NCI-H446 treated with DMSO at 0.1 percent for 48 hours (cell line): ENCODE measurements around the gene FXR1.
"Not testable (repeated sequence)": the region's sequence is repeated elsewhere in the genome, so short reads cannot be mapped to it uniquely, and the experiment has no call there.

Source experiments
- DNase-seq: peaks from one replicate; lab custom pipeline; 2025; lab: John Stamatoyannopoulos, UW

FXR1 gene

DNA sequence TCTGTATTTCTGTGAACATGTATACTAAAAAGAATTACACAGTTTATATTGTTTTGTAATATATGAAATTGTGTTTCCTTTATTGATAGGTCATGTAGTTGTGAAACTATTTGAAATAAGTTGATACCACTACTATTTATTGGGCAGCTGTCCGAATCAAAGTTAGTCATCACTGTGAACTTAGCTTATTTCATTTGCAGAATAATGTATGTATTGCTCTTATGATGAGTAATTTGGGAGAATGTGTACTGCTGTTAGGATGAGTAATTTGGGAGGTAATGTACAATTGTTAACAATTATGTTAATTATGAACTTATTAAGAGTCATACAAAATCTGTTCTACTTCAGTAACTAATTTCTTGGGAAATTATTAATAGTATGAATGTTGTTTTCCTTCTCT lies 22.2 kb downstream of the FXR1 start:
- DNase-seq = no peak

DNA sequence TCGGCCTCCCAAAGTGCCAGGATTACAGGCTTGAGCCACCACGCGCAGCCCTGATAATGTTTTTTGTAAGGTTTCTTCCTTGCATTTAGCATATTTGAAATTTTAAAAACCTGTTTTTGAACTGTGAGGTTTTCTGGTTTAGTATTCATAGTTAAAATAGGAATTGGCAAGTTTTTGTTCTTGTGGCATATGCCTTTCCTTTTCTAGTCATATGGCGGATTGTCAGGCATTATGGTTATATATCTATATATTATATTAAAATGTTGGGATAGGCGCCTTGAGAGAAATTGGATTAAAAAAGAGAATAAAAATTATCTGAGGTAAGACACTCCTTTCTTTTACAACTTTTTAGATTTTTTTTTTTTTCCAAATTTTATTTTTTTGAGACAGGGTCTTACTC lies 28.4 kb downstream of the FXR1 start:
- DNase-seq = no peak

DNA sequence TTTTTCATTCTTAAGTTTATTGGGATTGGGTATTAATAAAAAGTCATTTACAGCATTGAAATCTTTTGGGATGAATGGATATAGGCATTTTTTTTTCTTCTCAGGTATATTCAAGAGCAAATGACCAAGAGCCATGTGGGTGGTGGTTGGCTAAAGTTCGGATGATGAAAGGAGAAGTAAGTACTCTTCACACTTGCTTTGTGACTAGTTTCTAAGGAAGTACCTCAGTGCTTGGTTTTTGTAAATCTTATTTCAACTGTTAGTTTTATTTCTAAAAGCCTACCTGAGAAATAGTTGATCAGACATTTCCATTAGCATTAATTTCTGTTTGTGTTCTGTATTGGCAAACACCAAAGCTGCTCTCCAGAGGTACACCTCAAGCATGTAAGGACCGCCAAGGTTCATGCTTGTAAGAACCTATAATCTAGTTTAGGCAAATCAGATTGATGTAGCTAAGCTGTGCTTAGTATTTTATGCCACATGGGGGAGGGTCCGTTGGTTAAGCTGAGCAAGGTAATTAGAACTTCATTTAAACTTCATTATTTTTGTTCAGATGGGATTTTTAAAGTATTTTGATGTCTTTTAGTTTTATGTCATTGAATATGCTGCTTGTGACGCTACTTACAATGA lies 35.4 kb downstream of the FXR1 start:
- no peak for DNase-seq

DNA sequence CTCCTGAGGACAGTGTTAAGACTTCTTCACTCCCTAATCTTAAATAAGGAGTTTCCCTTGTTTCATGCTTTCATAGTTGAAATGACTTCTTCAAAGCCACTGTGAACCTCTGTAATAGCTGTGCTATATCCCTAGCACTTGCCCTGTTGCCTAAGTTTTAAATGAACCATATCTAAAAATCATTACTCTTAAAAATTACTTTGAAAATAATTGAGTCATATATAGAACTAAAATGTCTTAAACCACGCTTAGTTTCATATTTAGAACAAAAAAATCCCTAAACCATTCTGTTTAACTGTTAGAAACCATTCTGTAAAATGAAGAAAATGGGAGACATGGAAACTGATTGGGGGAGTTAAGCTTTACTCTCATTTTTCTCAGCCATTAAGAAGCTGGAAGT lies 47.2 kb downstream of the FXR1 start:
- DNase-seq = no peak

DNA sequence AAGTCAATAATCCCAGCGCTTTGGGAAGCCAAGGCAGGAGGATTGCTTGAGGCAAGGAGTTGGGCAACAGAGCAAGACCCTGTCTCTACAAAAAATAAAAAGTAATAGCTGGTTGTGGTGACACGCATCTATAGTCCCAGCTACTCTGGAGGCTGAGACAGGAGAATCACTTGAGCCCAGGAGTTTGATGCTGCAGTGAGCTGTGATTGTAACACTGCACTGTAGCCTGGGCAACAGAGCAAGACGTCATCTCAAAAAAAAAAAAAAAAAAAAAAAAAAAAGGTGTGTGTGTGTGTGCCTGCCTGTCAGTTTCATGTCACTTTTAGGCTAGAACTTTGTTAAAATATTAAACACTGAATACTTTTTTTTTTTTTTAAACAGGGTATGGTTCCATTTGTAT lies 48.6 kb downstream of the FXR1 start:
- no peak for DNase-seq

DNA sequence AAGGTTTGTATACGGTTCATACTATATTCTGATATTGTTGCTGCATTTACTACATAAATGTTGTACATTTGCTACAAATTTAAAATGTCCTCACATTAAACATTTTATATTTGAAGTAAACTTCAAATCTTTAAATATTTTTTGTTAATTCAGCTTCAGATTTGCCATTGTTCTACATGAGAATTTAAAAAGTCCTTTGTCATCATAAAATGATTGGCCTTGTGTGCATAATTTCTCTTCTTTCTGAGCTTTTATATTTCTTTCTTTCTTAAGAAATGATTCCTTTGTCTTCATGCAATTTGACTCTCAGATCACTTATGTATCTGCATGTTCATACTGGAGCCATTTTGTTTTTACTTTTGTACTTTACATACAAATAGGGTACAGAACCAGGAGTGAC lies 49.1 kb downstream of the FXR1 start:
- no peak for DNase-seq

DNA sequence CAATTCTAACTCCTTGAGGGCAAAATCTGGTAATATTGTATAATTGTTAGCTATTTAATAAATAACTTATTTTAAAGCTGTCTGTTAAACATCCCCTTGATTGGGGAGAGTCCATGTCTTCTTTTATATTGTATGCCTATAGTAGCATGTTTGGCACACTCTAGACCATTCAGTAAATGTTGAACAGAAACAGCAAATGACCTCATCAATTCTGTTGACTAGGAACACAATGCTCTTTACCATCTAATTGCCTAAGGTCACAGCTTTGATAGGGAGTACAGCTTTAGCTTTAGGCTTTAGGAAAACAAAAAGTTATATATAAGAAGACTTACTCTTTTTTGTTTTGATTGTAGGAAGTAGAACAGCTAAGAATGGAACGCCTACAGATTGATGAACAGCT lies 50.1 kb downstream of the FXR1 start:
- no peak for DNase-seq

DNA sequence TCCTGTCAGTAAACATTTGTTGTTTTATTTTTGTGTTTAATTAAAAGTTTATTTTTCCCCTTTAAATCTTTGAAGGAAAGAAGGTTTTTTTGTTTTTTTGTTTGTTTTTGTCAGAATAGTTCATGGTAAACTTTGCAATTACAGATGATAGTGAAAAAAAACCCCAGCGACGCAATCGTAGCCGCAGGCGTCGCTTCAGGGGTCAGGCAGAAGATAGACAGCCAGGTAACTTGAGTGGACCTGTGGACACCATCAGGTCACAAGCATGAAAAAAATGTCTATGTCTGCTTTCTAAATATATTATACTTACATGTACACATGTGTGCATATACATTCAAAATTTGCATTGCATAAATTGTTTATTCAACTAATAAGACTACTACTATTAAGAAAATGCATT lies 58.5 kb downstream of the FXR1 start:
- no peak for DNase-seq

DNA sequence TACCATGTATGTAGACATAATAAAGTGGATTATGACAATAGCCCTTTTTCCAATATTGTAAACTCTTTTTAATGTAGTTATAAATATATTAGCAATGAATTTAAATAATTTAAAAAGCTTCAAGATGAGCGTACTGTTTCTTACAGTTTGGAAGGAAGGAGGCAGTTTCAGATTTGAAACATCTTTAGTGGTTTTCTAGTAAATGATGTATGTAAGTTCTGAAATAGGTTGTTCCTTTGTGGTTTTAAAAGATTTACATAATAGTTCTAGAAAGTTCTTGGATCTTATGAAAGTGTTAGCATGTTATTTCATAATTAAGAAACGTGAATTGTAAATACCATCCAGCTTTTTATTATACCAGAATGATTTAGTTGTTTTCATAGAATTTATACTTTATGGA lies 61.1 kb downstream of the FXR1 start:
- no peak for DNase-seq

DNA sequence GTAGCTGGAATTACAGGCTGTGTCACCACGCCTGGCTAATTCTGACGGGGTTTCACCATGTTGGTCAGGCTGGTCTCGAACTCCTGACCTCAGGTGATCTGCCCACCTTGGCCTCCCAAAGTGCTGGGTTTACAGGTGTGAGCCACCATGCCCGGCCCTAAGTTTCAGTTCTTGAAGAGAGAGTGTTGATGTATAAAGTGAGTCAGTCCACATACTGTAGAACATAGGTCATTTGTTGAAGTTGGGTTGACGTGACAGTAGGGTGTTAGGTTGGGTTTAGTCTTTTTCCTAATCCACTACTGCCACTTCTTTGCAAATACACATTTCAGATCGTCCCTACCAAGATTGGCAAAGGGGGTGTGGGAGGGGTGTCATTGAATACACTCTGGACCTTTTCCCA lies 61.8 kb downstream of the FXR1 start:
- DNase-seq = no peak

DNA sequence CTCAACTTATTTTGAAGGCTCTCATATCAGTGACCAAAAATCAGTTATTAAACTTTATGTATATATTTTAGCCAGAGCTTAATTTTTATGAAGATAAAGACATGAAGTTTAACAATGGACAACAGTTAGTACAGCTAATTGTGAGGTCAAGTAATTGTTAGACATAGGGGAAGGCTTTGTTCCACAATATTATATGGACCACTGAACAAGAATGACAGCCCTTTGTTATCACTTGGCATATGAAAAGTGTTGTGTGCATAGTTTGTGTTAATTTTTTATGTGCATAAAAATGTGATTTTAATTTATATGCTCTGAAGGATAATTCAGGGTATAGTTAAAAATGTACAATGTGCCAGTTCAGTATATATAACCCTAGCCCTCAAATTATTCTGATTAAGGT lies 65.0 kb downstream of the FXR1 start:
- no peak for DNase-seq

DNA sequence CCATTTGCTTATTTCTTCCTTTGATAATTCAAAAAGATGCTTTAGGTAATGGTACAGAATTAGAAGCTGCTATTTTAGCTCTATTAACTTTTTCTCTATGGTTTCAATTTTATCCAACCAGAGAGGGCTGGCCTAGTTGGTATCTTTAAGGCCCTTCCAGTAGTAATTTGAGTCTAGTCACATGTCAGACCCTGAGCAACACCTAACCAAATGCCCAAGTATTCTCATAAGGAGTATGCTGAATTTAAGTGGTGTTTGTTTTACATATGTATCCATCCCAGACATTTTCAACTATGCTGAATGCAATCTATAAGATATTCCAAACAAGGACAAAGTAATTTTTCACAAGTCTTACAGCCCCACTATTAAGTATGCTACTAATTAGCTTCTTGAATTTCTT lies 67.5 kb downstream of the FXR1 start:
- no peak for DNase-seq

DNA sequence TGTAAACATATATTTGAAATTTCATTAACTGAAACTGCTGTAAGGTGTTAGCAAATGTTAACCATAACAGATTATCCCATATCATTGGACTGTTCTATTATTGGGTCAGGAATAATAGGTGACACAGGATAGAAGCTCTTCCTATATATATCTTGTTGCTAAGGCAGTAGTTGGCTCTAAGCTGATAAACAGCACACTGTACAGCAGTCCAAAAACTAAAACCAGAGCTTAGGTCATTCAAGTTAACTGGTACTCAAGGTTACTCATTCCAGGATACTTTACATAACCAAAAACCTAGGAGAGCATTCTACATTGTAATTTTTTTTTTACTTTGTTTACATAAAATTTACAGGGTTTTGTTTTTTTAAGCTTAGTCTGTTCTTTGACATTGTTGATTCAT lies 68.1 kb downstream of the FXR1 start:
- no peak for DNase-seq

DNA sequence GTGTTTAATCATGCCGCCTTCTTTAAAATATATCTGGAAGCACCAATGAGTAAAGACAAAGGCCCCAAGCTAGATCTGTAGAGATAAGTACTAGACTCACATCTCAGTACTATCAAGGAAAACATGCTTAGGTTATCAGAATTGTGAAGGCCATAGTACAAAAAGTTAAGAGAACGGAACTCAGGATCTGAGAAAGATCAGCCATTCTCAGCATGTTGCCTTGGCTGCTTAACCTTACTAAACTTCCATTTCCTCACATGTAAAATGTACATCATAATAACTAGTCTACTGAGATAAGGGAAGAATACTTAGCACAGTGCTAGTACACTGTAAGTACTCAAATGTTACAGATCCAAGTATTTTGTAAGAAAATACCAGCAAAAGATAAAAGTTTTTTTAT lies 69.4 kb downstream of the FXR1 start:
- DNase-seq = no peak

DNA sequence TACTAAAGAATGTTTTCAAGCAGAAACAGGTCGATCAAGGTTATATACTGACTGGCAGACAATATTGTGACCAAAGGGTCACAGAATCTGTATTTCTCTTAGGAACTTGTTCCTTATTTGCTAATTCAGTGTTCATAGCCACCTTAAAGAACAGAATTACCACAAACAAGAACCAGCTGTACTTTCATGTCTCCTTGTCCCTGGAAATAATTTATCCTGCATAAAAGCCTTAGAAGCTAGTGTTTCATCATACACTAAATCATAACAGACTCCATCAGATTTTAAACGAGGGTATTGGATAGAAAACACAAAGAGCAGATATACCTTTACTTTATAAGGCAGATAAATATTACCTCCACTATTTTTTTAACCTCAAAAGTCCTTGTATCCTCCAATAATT lies 70.7 kb downstream of the FXR1 start:
- no peak for DNase-seq

DNA sequence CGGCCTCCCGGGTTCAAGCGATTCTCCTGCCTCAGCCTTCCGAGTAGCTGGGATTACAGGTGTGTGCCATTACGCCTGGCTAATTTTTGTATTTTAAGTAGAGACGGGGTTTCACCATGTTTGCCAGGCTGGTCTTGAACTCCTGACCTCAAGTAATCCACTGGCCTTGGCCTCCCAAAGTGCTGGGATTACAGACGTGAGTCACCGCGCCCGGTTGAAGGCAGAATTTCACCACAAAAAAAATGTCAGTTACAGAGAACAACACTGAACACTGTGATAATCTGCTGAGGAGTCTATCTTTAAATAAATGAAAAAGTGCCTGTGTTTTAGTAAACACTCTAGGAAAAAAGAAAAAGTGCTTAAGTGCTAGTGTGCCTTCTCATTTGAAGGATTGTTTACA lies 73.9 kb downstream of the FXR1 start:
- DNase-seq = not testable (repeated sequence)

DNA sequence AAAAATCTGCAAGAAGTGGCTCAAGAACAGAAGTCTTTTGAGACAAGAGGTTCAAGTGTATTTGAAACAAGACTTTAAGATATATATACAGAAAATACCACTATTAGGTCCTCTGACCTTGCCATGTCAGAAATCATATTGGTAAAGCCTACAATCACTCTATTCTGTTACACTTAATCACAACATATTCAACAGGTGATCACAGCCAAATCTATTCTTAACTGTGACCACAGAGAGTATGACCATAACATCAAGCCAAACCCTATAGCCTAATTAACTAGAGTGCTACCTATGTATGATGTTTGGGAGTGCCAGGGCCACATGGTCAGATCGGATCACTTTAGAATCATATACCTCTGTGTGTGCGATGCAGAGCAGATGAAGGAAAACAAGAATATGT lies 74.9 kb downstream of the FXR1 start:
- no peak for DNase-seq

DNA sequence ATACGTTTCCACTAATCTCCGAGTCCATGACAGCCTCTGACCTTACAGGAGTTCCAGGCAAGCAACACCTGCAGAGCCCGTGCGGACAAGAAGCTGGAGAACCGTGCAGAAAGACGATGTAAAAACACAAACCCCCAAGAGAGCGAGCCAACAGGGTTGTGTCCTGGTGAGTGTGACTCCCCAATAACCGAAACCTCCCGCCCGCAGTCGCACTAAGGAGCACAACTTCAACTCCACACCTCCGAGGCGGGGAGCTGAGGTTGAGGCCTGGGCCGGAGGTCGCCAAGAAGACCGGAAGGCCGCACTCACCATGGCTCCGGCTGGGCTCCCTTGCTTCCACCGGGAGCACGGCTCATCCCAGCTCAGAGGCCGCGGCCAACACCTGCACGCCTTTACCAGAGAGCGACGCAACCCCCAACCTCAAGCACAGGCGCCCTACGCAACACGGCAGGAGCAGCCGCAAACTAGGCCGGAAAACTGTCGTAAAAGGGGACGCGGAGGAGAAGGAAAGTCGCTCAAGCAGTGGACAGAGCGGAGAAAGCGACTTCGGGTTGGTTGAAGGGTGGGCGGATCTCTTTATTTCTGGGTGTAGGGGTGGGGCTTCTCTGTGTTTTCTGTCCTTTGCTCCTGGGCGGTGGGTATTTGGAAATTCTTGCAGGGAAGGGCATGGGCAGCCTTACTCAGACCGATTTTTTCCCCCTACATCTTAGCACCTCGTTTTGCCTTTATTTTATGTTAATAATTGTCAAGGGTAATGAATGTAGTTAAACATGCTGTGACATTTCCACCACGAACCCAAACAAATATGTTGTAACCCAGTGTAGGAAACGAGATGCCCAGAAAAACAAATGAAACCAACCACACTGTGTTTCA lies 77.1 kb downstream of the FXR1 start, which contains the start of gene DNAJC19:
Gene DNAJC19, minus strand, starts transcription at position 446 of the 873 bp plus-strand sequence. Its CDS starts 134 bp downstream, at position 312.
- peak; percentile 93 for DNase-seq

DNA sequence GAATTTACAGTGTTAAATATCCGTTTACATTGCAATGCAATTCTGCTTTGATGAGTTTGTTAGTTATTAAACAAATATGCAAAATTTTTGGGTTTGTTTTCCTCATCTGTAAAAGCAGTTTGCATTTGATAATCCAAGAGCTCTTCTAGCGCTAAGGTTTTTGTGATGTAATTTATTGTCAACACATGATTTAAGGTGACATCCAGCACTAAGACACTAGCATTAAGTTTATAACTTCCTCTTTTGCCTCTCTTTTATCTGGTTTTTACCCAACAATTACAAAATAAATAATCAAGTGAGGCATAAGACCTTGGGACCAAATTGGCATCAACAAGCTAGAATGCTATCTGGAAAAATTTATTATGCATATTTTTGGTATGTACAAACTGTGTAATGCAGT lies 78.0 kb downstream of the FXR1 start:
- no peak for DNase-seq

DNA sequence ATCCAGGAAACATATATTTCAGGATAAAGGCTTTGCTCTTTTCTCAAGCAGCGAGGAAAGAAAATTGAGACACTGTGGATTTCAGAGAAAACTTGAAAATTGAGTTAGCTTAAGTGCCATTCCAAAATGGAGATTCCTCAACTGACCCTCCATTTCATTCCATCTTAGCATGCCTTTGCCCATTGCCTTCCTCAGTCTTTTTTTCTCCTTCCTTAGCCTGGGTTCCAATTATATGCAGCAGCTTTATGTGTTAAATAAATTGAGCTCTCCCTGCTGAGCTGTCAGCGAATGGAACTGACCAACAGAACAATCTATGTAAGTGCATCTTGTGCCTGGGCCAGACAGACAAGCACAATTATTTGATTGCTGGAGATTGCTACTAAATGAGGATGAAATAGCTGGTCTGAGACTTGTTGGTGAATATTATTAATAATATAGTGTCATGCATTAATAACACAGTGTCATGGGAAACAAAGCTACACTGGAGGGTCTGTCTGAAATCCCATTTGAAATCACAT lies 84.0 kb downstream of the FXR1 start:
- no peak for DNase-seq

DNA sequence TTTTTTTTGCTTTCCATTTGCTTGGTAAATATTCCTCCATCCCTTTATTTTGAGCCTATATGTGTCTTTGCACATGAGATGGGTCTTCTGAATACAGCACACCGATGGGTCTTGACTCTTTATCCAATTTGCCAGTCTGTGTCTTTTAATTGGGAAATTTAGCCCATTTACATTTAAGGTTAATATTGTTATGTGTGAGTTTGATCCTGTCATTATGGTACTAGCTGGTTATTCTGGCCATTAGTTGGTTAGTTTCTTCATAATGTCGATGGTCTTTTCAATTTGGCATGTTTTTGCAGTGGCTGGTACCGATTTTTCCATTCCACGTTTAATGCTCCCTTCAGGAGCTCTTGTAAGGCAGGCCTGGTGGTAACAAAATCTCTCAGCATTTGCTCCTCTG lies 89.9 kb downstream of the FXR1 start:
- DNase-seq = not testable (repeated sequence)

DNA sequence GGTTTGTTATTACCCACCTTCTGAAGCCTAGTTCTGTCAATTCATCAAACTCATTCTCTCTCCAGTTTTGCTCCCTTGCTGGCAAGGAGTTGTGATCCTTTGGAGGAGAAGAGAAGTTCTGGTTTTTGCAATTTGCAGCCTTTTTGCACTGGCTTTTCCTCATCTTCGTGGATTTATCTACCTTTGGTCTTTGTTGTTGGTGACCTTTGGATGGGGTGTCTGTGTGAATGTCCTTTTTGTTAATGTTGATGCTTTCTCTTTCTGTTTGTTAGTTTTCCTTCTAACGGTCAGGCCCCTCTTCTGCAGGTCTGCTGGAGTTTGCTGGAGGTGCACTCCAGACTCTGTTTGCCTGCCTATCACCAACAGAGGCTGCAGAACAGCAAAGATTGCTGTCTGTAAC lies 91.0 kb downstream of the FXR1 start:
- DNase-seq = not testable (repeated sequence)

DNA sequence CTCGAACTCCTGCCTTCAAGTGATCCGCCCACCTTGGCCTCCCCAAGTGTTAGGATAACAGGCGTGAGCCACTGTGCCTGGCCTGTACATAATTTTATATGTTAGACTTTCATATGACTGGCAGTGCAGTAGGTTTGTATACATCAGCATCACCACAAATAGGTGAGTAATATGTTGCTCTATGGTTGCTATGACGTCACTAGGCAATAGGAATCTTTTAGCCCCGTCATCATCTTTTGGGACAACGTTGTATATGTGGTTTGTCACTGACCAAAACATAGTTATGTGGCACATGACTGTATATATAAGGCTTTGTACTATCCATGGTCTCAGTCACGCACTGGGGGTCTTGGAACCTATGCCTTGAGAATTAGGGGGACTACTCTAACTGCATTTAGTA lies 94.1 kb downstream of the FXR1 start:
- no peak for DNase-seq
